Psoas muscle (tissue), 8 donors: Measurements from ENCODE around the gene MRPL42. TPM values are rescaled to one million over a fixed set of nuclear protein-coding genes. Genes with fewer than 3 reads are reported as not detected.

ENCODE experiments used
- ATAC-seq, 4 donors: fragments of 200-7000 bp; cut with Tn5 transposase; one replicate each; pipeline ENCODE4 v1.9.1; 2020; ENCODE audit warnings: moderate library complexity in 3 of 4, mild to moderate bottlenecking in 2 of 4
- DNase-seq, 2 donors: peaks; one replicate each; pipeline ENCODE4 v3.0.0-alpha.2; 2020
- H3K27ac ChIP-seq: fragments of 200-600 bp; one replicate; pipeline ENCODE4 v1.8.0; 2022
- H3K27me3 ChIP-seq, 3 donors: fragments of 200-600 bp in 1 of 3; one replicate each; pipeline versions ENCODE4 v1.6.1 to v1.8.0; 2013 to 2022; ENCODE audit warnings: low read length in 2 of 3, mild to moderate bottlenecking in 2 of 3, moderate library complexity in 1 of 3; ENCODE audit not compliant: insufficient read depth in 3 of 3
- H3K36me3 ChIP-seq, 2 donors: fragments of 200-600 bp in 1 of 2; one replicate each; pipeline versions ENCODE4 v1.6.1 to v1.8.0; 2013 to 2022; ENCODE audit warnings: low read depth in 1 of 2, mild to moderate bottlenecking in 1 of 2, moderate library complexity in 1 of 2; ENCODE audit not compliant: insufficient read depth in 1 of 2
- H3K4me1 ChIP-seq: fragments of 200-600 bp; one replicate; pipeline ENCODE4 v1.8.0; 2022
- H3K4me3 ChIP-seq: fragments of 200-600 bp; one replicate; pipeline ENCODE4 v1.8.0; 2022; ENCODE audit warnings: mild to moderate bottlenecking
- H3K9me3 ChIP-seq: fragments of 200-600 bp; one replicate; pipeline ENCODE4 v1.8.0; 2022
- CTCF ChIP-seq: fragments of 200-600 bp; IDR thresholded peaks from one replicate; pipeline ENCODE4 v1.8.0; 2022; ENCODE audit warnings: antibody characterized with exemption
- WGBS, 3 donors: extraction: QIAGEN DNeasy Blood & Tissue Kit; methylation state at CpG; one replicate each; pipeline versions ENCODE4 v1.1.6 to v1.1.7; 2013; 5-methylcytosine and 5-hydroxymethylcytosine counted together
- intact Hi-C, 2 donors: fragments of 100-400 bp; cut with DNase I; formaldehyde crosslinking; loops; one replicate each; pipeline versions ENCODE4 v1.11.0 to v1.14.2; 2022
- polyA plus RNA-seq, 3 donors: library from polyadenylated mRNA; stranded (reverse); fragments of 200-250 nt; gene quantifications; one replicate each; pipeline ENCODE4 v1.2.3, GENCODE V29; 2013
- total RNA-seq, 4 donors: library from RNA; stranded (reverse); fragmentation: NEBNext Ultra II Directional in 2 of 4; extraction: Animal tissue kit (Norgen Biotek cat#: 25700) in 2 of 4; gene quantifications; one replicate each; pipeline versions ENCODE4 v1.2.1 to v1.2.4, GENCODE V29; 2021 to 2023
- donor health status: healthy with polysubstance abuse.
- donor health status: DM: no; HTN: no; CAD: no; lungs with moderate emphysema.
- donor health status: Bipolar disorder and iron deficiency.
- donor health status: healthy.
- donor health status: DM: yes; HTN: yes; CAD: no.
- donor health status: DM: no; HTN: no; CAD: no.
- donor health status: DM: no; HTN: no; CAD: no.
- donor health status: DM: yes; HTN: yes; CAD: no.

MRPL42 gene
- total and polyA plus RNA-seq, 7 donors: 22.7 to 48.3 (median 27.5) TPM

GRCh38 chr12:93425736-93426411, 41.4 kb upstream of the MRPL42 start:
- Histone ChIP-seq H3K27me3 (no peaks in the 10 kb centered on the region), H3K4me1 (peaks cover 90% of the 10 kb centered on the region), H3K9me3 (no peaks in the 10 kb centered on the region), H3K36me3 (no peaks in the 10 kb centered on the region), H3K27ac (peak overlapping the region; percentile 77), H3K4me3 (peak overlapping the region; percentile 17)
- WGBS, 3 donors: 31 to 49% (median 32%) methylated on average over 8 of the region's 8 CpGs
- TF ChIP-seq CTCF: no peak
- ATAC-seq (no peak), DNase-seq (no peak)
- intact Hi-C loops: loop anchor here in 1 of 2 donors (10.0 kb wide), 1 partner anchor 641 kb away; no protein-coding TSS in a partner anchor

GRCh38 chr12:93426412-93426805, 40.9 kb upstream of the MRPL42 start:
- ATAC-seq (no peak), DNase-seq (no peak)
- H3K36me3 ChIP-seq: no peaks in the 10 kb centered on the region
- peaks cover 89% of the 10 kb centered on the region for H3K4me1 ChIP-seq
- intact Hi-C loops: loop anchor here in 1 of 2 donors (10.0 kb wide), 1 partner anchor 642 kb away; no protein-coding TSS in a partner anchor
- peak overlapping the region; percentile 77 for H3K27ac ChIP-seq
- WGBS, 3 donors: 33 to 42% (median 41%) methylated on average over 1 of the region's 1 CpG
- H3K4me3 ChIP-seq: peak overlapping the region; percentile 17
- no peaks in the 10 kb centered on the region for H3K9me3 ChIP-seq
- H3K27me3 ChIP-seq: no peaks in the 10 kb centered on the region
- no peak for TF ChIP-seq CTCF

GRCh38 chr12:93427779-93428564, 39.3 kb upstream of the MRPL42 start:
- H3K4me1 ChIP-seq: peaks cover 89% of the 10 kb centered on the region
- WGBS, 3 donors: 47 to 73% (median 50%) methylated on average over 5 of the region's 5 CpGs

GRCh38 chr12:93429448-93429847, 37.9 kb upstream of the MRPL42 start:
- DNase-seq: no peak
- H3K27ac ChIP-seq: peak overlapping the region; percentile 77
- ATAC-seq: peak in 1 of 4 donors; percentile 40
- H3K27me3 ChIP-seq: no peaks in the 10 kb centered on the region
- intact Hi-C loops: loop anchor here in 1 of 2 donors (10.0 kb wide), 1 partner anchor 645 kb away; no protein-coding TSS in a partner anchor
- H3K9me3 ChIP-seq: no peaks in the 10 kb centered on the region
- TF ChIP-seq CTCF: no peak
- no peaks in the 10 kb centered on the region for H3K36me3 ChIP-seq
- peaks cover 87% of the 10 kb centered on the region for H3K4me1 ChIP-seq
- 21 to 37% (median 23%) methylated on average over 1 of the region's 1 CpG for WGBS, 3 donors
- no peak overlapping the region for H3K4me3 ChIP-seq

More at GRCh38 chr12:93427779-93428564, 39.3 kb upstream of the MRPL42 start:
- no peaks in the 10 kb centered on the region for H3K27me3 ChIP-seq
- ATAC-seq (peak; percentile 32 to 60 (median 44)), DNase-seq (no peak)
- H3K27ac ChIP-seq: peak overlapping the region; percentile 77
- H3K36me3 ChIP-seq: no peaks in the 10 kb centered on the region
- H3K4me3 ChIP-seq: peak overlapping the region; percentile 5
- intact Hi-C loops: loop anchor here in 1 of 2 donors (10.0 kb wide), 1 partner anchor 643 kb away; no protein-coding TSS in a partner anchor
- TF ChIP-seq CTCF: no peak
- no peaks in the 10 kb centered on the region for H3K9me3 ChIP-seq
